Medulla oblongata (tissue), 1 donor: ENCODE measurements around the gene SIGLEC14.
"Not testable (repeated sequence)": the region's sequence is repeated elsewhere in the genome, so short reads cannot be mapped to it uniquely, and the experiment has no call there.

Experiments
- DNase-seq: peaks from one replicate; pipeline ENCODE4 v3.0.0-alpha.2; 2015; ENCODE audit errors: extremely low spot score

The SIGLEC14 gene

DNA sequence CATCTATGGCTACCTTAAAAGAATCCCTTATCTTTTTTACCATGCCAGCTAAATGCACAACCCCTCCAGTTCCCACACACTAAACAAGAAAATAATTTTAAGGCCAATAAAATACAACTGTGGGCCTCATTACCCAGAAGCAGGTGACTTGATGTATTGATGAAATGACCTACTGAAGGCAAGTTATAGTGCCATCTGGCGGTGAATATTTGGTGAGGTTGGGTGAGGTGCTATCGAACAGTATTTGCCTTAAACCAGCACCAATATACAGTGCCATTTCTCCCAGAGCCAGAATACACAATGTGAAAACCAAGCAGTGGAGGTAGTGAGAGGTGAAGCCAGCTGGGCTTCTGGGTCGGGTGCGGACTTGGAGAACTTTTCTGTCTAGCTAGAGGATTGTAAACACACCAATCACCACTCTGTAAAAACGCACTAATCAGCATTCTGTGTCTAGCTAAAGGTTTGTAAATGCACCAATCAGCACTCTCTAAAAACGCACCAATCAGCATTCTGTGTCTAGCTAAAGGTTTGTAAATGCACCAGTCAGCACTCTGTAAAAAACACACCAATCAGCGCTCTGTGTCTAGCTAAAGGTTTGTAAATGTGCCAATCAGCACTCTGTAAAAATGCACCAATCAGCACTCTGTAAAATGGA, 29.4 kb upstream of the SIGLEC14 start:
- not testable (repeated sequence) for DNase-seq

DNA sequence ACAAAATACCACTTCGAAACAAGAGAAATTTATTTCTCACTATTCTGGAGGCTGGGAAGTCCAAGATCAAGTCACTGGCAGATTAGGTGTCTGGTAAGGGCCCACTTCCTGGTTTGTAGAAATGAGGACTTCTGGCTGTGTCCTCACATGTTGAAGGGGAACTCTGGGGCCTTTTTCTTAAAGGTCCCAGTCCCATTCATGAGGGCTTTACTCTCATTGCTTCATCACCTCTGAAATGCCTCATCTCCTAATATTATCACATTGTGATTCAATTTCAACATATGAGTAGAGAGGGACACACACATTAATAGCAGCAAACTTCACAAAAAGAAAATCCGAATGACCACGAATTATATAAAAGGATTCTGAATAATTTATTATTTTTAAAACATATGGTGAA, 21.6 kb upstream of the SIGLEC14 start:
- DNase-seq, result no peak

DNA sequence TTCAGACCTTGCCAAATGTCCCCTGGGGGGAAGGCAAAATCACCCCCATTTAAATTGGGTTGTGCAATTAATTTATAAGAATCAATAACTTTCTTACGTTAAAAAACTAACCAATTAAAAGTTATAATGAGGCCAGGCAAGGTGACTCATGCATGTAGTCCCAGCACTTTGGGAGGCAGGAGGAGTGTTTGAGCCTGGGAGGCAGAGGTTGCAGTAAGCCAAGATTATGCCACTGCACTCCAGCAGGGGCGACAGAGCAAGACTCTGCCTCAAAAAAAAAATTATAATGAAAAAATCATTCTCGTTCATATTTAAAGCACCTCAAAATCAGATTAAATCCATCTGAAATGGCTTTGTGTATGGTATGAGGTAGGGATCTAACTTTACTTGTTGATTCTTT, 18.4 kb upstream of the SIGLEC14 start:
- DNase-seq, result no peak

DNA sequence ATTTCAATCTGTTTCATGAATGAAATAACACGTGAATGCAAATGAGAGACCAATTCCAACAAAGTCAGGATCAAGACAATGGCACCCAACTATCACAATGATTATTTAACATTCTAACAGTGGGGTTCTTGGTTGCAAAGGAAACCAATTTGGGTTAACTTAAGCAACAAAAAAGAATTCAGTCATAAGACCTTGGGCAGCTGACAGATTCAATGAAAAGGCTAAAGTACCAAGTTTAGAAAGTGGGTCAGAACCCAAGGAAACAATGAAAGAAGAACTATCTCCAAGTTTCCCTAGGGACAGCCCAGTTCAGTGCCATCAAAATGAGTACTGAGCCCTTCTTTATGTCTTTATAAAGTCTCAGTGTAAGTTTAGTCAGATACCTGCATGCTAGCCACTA, 17.5 kb upstream of the SIGLEC14 start:
- DNase-seq, result peak; percentile 68

DNA sequence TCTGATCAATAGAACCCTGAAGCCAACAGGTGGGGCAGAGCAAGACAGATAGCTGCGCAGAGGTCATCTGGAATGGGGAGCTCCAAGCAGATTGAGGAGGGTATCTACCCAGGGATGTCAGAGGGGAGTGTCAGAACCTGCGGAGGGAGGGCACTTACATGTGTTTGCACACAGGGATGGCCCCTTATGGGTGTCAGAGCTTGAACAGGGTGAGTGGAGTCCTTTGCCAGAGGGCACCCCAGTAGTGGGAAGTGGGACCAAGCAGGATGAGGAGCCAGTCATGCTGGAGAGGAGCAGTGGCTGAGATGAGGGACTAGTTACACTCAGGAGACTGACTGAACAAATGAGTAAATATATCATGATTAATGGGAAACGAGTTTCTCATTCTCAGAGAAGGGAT, 17.0 kb upstream of the SIGLEC14 start:
- no peak for DNase-seq

DNA sequence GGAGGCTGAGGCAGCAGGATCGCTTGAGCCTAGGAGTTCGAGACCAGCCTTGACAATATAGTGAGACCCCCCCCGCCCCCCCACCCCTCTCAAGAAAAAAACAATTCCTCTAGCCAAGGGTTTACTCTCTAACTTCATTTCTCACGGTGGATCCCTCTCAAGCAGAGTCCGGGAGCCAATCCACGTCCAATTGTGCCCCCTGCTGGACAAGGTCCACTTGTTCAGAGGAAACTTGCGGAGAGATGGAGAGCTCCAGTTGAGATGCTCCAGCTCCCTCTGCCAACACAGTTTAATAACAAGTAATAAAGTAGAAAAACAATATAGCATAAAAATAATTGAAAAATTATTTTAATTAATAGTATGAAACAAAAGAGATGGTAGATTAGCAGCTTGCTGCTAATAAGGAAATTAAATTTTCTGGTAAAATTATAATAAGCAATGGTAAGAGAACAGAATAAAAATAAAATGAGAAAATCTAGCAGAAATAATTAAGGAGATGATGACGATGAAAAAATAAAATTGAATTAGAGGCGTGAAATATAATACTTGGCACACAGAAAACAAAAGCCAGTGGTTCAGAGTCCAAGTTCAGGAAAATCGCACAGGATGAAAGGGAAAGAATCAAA, 14.5 kb upstream of the SIGLEC14 start:
- DNase-seq, result peak; percentile 96

DNA sequence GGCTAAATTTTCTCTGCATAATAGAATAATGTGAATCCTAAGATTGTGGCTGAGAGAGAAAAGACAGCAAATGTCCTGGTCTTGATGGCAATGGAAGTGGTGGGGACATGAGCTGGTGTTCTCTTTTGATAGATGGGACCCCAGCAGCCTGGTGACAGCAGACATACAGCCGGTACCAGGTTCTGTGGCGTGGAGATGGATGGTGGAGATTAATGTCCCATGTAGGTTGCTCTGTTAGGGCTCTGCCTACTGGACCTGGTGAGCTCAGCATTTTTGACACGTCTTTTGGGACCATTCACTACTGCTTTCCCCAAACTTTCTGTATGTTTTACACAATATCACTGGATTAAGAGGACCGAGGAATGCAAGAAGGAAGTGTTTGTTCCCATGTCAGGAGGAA, 8.2 kb upstream of the SIGLEC14 start:
- no peak for DNase-seq

DNA sequence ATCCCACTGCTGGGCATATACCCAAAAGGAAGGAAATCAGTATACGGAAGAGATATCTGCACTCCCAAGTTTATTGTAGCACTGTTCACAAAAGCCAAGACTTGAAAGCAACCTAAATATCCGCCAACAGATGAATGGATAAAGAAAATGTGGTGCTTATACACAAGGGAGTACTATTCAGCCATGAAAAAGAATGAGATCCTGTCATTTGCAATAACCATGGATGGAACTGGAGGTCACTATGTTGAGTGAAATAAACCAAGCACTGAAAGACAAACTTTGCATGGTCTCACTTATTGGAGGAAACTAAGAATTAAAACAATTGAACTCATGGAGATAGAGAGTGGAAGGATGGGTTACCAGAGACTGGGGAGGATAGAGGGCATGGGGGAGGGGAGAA, 6.5 kb upstream of the SIGLEC14 start:
- no peak for DNase-seq

DNA sequence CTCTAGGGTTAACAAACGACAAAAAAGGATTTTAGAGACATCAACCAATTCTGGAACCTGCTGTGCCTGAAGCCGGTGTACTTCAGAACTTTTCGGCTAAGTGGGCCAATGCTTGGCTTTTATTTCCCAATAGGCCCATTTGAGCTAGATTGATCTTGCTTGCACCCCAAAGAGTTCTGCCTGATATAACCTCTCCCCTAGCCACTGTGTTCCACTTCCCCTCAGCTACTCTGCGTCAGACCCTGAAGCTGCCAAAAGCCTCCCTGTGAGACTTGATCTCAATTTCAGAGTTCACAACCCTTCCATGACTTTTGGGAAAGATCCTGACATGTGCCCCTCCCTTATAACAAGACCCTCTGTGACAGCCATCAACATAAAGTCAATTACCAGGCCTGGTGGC, 5.6 kb upstream of the SIGLEC14 start:
- DNase-seq, result no peak

DNA sequence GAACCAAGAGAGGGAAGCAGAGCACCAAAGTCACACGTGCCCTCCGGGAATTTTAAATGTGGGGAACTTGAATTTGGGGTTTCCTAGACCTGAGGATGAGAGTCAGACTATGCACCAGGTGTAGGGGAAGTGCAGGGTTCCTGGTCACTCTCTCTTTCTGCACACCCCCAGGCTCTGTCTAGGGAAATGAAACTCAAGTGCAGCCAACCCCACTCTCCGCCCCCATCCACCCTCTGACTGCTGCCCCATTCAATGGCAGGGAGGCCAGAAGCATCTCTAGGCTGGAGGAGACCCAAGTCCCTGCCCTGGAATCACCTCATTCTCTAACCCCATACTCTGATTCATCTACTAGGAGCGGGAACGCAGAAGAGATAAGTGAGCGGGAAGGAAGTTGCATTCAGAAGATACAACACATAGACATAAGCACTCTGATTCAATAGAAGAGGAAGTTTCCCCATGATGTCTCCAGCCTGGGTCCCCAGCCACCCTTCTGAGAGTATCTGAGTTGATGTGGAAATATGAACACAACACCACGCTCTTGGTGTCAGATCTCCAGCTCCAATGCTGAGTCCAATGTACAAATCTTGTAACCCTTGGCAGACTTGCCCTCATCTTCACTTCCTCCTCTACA, 4.7 kb upstream of the SIGLEC14 start:
- DNase-seq, result peak; percentile 62

DNA sequence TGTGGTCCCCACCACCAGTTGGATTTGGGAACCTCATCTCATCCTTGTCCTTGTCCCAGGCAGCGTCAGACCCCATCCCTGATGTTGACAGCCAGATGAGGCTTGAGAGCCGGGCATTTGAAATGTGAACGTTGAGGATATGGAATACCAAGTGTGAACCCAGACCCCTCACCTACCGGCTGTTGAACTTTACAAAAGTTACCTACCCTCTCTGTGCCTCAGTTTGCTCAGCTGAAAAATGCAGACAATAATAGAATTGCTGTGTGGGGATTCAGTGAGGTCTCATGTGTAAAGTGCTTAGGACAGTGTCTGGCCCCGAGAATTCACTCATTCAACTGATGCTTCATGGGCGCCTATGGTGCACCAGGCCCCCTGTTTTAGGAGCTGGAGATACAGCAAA, 693 bp upstream of the SIGLEC14 start:
- no peak for DNase-seq

DNA sequence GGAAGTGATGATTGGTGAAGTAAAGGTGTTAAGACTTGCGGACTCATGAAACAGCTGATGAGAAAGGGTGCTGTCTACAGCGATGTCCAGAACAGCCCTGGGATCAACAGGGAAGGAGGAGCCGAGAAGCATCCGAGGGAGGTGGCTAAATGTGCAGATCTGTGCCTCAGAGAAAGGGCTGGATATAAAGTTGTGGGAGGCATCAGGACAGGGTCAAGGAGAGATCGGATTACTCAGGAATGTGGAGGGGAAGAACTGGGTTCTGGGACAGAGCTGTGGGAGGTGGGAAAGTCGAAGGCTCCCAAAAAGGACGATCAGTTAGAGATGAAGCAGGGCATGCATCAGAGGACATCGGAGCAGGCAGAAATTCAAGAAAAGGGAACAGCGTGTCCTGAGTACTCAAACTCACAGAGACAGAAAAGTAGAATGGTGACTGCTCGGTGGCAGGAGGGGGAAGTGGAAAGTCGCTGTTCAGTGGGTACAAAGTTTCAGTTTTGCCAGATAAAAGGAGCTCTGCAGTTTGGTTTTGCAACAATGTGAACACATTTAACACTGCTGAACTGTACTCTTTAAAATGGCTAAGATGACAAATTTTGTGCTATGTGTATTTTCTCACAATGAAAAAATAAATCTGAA, 1.9 kb downstream of the SIGLEC14 start:
- peak; percentile 62 for DNase-seq

DNA sequence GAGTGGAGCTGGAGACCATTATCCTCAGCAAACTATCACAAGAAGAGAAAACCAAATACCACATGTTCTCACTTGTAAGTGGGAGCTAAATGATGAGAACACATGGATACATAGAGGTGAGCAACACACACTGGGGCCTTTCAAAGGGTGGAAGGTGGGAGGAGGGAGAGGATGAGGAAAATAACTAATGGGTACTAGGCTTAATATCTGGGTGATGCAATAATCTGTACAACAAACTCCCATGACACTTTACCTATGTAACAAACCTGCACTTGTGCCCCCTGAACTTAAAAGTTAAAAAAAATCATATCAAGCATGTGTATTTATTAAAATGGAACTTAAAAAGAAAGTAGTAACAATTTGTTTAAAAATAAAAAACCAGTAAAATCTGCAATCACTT, 5.0 kb downstream of the SIGLEC14 start:
- DNase-seq, result no peak

DNA sequence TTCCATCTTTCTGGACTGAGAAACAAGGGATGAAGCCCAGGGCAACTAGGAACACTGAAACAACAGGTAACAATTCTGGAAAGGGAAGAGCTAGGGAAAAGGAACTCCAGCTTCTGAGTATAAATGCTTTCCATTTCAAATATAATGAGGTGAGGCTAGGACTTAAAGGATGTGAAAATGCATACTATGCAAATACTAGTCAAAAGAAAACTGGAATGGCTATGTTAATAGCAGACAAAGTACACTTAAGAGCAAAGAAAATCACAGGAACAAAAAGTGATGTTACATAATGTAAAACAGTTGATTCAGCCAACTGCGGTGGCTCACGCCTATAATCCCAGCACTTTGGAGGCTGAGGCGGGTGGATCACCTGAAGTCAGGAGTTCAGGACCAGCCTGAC, 6.2 kb downstream of the SIGLEC14 start:
- DNase-seq, result no peak

DNA sequence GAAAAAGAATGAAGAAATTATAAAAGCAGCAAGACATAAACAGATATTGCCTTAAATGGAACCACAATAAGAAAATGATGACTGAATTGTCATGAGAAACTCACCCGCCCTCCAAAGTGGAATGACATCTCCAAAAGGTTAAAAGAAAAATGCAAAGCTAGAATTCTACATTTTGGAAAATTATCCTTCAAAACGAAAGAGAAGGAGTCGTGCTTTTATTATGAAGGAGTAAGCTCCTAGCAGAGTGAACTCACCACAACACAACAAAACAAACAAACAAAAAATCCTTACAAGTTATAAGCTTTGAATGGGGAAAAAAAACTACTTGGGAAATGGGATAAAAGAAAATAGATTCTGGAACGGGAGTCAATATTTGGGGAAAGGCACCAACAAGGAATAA, 6.7 kb downstream of the SIGLEC14 start:
- no peak for DNase-seq

DNA sequence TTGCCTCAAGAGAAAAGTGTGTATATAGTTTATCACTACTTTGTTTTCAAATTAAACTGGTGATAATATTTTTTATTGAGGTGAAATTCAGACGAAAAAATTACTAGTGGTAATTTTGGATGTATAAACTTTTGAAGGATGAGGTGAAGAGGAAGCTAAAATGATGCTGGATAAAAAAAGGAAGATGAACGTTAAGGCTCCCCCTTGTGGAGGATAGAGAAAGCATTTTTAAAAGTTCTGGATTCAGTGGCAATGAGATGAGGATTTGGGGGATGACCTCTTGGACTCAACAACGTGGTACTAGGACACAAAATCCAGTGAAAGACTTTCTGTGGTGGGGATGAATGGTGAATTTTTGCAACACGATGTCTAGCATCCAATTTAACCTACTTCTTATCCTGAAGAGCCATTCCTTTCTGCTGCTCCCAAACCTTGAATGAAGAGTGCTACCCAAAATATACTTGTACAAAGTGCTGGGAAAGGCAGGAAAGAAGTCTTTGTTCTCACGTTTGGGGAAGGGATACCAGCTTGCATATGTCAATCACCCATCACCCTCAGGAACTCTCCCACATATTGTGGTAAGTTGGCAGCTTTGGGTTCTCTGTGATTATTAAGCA, 9.2 kb downstream of the SIGLEC14 start:
- DNase-seq, result no peak

DNA sequence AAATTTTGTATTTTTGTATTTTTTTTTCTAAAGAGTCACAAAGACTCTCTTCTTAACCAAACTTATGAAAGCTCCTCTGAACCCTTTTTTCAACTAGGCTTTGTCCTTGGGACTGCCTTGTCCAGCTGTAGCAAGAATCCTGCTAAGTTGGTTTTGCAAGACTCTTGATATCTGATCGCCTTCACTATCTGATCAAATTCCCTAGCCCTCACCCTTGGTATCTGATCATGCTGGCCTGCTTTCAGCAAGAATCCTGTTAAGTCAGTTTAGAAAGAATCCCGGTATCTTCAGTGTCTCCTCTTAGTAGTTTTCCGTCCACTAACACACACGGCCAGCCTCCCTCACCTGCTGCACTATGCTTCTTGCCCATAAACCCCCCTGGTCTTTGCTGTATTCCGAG, 14.5 kb downstream of the SIGLEC14 start:
- DNase-seq, result no peak

DNA sequence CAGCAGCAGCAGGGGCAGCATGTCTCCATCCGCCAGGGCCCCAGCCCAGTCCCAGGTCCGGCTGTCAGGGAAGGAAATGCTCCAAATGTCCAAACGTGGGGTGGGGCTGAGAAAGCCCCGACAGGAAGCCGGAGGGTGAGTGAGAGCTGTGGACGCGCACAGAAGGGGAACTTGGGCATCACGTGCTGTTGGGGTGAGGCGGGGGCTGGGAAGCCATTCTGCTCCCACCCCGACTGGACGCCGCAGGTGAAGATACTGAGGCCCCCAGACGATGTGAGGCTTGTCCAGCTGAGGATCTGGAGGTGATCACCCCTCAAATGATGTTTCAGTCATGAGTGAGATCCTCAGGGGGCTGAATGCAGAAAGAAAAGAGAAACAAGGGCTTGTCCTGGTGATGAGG, 16.3 kb downstream of the SIGLEC14 start, which contains the start of gene SIGLEC5:
Gene SIGLEC5, minus strand, starts transcription at position 87 of the 400 bp plus-strand sequence. Its CDS starts 66 bp downstream, at position 21.
- not testable (repeated sequence) for DNase-seq

DNA sequence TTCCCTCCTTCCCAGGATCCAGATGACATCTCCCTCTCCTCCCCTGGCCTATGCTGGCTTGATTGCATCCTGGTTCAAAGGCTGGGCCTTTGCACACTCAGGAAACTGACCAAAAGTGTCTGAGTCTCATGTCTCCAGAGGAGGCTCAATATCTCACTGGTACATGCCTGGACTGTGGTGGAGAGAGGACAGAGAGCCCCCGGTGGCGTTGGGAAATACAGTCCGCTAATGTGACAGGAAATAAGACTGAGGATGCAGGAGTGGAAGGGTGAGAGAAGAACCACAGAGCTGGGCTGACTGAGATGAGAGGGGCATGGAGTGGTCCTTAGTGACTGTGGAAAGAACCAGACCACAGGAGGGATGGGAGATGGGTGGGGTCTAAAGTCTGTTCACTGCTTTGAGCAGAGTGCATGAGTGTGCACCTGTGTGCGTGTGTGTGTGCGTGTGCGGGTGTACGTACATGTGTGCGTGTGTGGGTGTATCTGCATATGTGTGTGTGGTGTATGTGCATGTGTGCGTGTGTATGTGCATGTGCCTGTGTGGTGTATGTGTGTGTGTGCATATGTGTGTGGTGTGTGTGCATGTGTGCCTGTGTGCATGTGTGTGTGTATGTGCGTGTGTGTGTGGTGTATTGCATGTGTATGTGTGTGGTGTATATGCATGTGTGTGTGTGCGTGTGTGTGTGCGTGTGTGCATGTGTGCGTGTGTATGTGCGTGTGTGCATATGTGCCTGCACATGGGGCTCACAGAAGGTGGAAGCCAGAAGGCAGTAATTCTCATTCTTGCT, 18.3 kb downstream of the SIGLEC14 start:
- no peak for DNase-seq

DNA sequence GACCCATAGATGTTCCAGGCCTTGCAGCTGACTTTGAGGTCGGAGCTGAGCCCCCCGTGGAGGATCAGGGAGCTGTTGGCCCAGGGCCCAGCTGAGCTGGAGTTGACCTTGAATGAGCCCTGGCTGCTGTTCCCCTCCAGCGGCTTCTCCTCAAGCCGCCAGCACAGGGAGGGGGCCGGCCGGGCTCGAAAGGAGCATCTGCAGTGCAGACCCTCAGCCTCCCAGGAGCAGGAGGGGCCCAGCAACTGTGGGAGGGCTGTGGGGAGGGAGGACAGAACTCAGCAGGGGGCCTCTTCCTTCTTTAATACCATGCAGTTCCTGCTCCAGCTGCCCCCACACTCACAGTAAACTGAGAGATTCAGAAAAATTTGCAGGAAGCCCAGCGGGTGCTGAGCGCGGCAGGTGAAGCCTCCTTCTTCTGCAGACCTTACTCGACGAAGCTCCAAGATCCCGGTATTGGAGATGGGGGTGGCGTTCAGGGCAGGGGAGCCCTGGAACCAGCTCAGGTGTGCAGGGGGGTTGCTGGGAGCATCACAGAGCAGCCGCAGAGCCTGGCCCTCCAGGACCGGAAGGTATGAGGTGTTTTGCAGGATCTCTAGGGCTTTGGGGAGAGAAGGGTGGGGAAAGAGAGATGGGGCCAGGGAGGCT, 19.0 kb downstream of the SIGLEC14 start:
- no peak for DNase-seq

DNA sequence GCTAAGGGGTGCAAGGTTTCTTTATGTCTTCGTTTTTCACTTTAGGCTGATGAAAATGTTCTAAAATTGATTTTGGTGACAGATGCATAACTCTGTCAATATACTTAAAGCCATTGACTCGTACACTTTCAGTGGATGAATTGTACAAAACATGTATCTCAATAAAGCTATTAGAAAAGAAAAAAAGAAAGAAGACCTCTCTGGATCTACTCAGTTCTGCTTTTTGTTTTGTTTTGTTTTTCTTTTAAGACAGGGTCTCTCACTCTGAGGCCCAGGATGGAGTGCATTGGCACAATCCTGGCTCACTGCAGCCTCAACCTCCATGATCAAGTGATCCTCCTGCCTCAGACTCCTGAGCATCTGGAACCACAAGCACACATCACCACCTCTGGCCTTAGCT, 19.9 kb downstream of the SIGLEC14 start:
- no peak for DNase-seq
